OCI-LY7 (cell line): ENCODE data around the gene PLPPR2.

ENCODE experiments used
- EZH2phosphoT487 ChIP-seq: fragments of 200-600 bp; sonication (generic); IDR thresholded peaks from 2 replicates; pipeline ENCODE4 v1.6.1; 2018; ENCODE audit warnings: low read depth, borderline replicate concordance, mild to moderate bottlenecking, mixed run types, antibody characterized with exemption, low read length, moderate library complexity, mixed read lengths
- TF ChIP-seq, protein P1 (sequence below): fragments of 200-600 bp; sonication (generic); conservative IDR thresholded peaks from 2 replicates; pipeline ENCODE4 v1.5.1; 2014; ENCODE audit warnings: mild to moderate bottlenecking, antibody characterized with exemption, low read length, moderate library complexity, mixed read lengths

DNA sequence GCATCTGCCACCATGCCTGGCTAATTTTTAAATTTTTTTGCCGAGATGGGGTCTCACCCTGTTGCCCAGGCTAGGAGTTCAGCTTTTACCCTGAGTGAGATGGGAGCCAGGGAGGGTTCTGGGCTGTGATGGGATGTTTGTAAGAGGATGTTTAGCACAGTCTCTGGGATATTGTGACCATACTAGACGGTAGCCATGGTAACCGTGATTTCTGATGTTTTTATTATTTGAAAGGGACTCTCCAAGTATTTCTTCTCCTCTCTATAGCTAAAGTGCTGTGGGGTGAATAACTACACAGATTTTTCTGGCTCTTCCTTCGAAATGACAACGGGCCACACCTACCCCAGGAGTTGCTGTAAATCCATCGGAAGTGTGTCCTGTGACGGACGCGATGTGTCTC is 48.9 kb upstream of the PLPPR2 start:
- TF ChIP-seq, protein P1, sequence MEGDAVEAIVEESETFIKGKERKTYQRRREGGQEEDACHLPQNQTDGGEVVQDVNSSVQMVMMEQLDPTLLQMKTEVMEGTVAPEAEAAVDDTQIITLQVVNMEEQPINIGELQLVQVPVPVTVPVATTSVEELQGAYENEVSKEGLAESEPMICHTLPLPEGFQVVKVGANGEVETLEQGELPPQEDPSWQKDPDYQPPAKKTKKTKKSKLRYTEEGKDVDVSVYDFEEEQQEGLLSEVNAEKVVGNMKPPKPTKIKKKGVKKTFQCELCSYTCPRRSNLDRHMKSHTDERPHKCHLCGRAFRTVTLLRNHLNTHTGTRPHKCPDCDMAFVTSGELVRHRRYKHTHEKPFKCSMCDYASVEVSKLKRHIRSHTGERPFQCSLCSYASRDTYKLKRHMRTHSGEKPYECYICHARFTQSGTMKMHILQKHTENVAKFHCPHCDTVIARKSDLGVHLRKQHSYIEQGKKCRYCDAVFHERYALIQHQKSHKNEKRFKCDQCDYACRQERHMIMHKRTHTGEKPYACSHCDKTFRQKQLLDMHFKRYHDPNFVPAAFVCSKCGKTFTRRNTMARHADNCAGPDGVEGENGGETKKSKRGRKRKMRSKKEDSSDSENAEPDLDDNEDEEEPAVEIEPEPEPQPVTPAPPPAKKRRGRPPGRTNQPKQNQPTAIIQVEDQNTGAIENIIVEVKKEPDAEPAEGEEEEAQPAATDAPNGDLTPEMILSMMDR: no peak
- TF ChIP-seq EZH2phosphoT487: no peak
